Caco-2 (cell line): ENCODE data around the gene EXOC6B. TPM values are rescaled to one million over a fixed set of nuclear protein-coding genes. Genes with fewer than 3 reads are reported as not detected.

ENCODE experiments used
- BruUV-seq: library from RNA; stranded (reverse); fragments of 400-500 nt; replicated peaks from 2 replicates; lab custom pipeline; 2021; lab: Mats Ljungman, UMichigan
- CTCF ChIA-PET: fragments of 300-600 bp; sonication (Branson Sonifier 250); formaldehyde crosslinking; loops from one replicate; lab custom pipeline; 2022; ENCODE audit warnings: antibody characterized with exemption; lab: Charles Lee
- POLR2A ChIA-PET: fragments of 300-600 bp; sonication (Branson Sonifier 250); formaldehyde crosslinking; loops from one replicate; lab custom pipeline; 2022; ENCODE audit warnings: antibody characterized with exemption; lab: Charles Lee
- DNase-seq, 2 experiments: peaks; one replicate each; pipeline versions ENCODE4 v3.0.0 to v3.0.0-alpha.2; 2020 to 2022
- H3K27me3 ChIP-seq: replicated peaks from 2 replicates; pipeline ENCODE4 v1.6.0; 2011; ENCODE audit warnings: low read length; ENCODE audit not compliant: control insufficient read depth, insufficient read depth
- H3K36me3 ChIP-seq: 2 replicates; pipeline ENCODE4 v1.5.1; 2011; ENCODE audit warnings: low read length; ENCODE audit not compliant: control insufficient read depth, insufficient read depth
- H3K4me1 ChIP-seq: fragments of 250-450 bp; sonication (Bioruptor Pico); 2 replicates; pipeline ENCODE4 v1.5.1; 2020; ENCODE audit warnings: mild to moderate bottlenecking
- H3K4me3 ChIP-seq: 2 replicates; pipeline ENCODE4 v1.5.1; 2011; ENCODE audit warnings: low read depth, mild to moderate bottlenecking, control low read depth, low read length
- H3K9me3 ChIP-seq: fragments of 250-450 bp; sonication (Bioruptor Pico); 2 replicates; pipeline ENCODE4 v1.5.1; 2020; ENCODE audit warnings: mild to moderate bottlenecking, moderate library complexity
- H3K27ac Mint-ChIP-seq: one replicate; pipeline ENCODE4 v1.8.0; 2022; ENCODE audit warnings: mixed read lengths; ENCODE audit not compliant: unreplicated experiment
- H3K27me3 Mint-ChIP-seq: one replicate; pipeline ENCODE4 v1.8.0; 2022; ENCODE audit warnings: mixed read lengths; ENCODE audit not compliant: insufficient read depth, unreplicated experiment
- H3K36me3 Mint-ChIP-seq: one replicate; pipeline ENCODE4 v1.8.0; 2022; ENCODE audit warnings: mild to moderate bottlenecking, mixed read lengths; ENCODE audit not compliant: insufficient read depth, unreplicated experiment
- H3K4me1 Mint-ChIP-seq: one replicate; pipeline ENCODE4 v1.8.0; 2022; ENCODE audit warnings: low read depth, mixed read lengths; ENCODE audit not compliant: unreplicated experiment
- H3K4me3 Mint-ChIP-seq: one replicate; pipeline ENCODE4 v1.8.0; 2022; ENCODE audit warnings: mild to moderate bottlenecking, moderate library complexity, mixed read lengths; ENCODE audit not compliant: unreplicated experiment
- H3K9me3 Mint-ChIP-seq: one replicate; pipeline ENCODE4 v1.8.0; 2022; ENCODE audit warnings: mixed read lengths; ENCODE audit not compliant: unreplicated experiment
- intact Hi-C: fragments of 100-400 bp; cut with micrococcal nuclease; formaldehyde crosslinking; loops from one replicate; pipeline ENCODE4 v1.10.0; 2022; ENCODE audit not compliant: unreplicated experiment
- total RNA-seq: library from RNA; stranded (reverse); gene quantifications from 2 replicates; pipeline ENCODE4 v1.2.3, GENCODE V29; 2022
- TF ChIP-seq, protein P1 (sequence below), 2 experiments: fragments of 200-600 bp in 1 of 2; IDR thresholded peaks; 1 replicate in 1 of 2; 2 replicates in 1 of 2; pipeline versions ENCODE4 v1.5.1 to v1.8.0; 2011 to 2022; ENCODE audit warnings: antibody characterized with exemption in 1 of 2, control low read depth in 1 of 2, inconsistent platforms in 1 of 2, low read depth in 1 of 2, low read length in 1 of 2, mild to moderate bottlenecking in 1 of 2, moderate library complexity in 1 of 2; ENCODE audit not compliant: insufficient read depth in 1 of 2, severe bottlenecking in 1 of 2, unreplicated experiment in 1 of 2

The EXOC6B gene
- total RNA-seq, 1 experiment from 2014 or later = 36.1 TPM

- BruUV-seq = no TSS peak
- POLR2A ChIA-PET = no interaction called here
- CTCF ChIA-PET = no interaction called here
These were observed 206.2 kb downstream of the EXOC6B start for GRCh38 chr2:72619626-72620025.

DNA sequence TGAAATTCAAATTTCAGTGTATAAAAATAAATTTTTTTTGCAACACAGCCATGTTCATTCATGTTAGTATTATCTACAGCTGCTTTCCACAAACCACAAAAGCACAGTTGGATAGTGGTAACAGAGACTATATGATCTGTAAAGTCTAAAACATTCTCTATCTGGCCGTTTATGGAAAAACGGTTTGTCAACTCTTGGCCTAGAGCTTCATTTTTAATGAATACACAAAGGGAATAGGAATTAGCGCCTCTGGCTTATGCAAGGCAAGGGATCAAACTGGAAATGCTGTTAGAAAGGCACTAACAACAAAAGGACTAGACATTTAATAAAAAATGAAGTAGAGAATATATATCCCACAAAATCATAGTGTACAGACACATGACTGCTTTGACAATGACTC is 211.9 kb downstream of the EXOC6B start:
- no TSS peak for BruUV-seq
- H3K4me1 Mint-ChIP-seq = no peaks in the 10 kb centered on the region
- no peaks in the 10 kb centered on the region for H3K27me3 Mint-ChIP-seq
- TF ChIP-seq, protein P1, sequence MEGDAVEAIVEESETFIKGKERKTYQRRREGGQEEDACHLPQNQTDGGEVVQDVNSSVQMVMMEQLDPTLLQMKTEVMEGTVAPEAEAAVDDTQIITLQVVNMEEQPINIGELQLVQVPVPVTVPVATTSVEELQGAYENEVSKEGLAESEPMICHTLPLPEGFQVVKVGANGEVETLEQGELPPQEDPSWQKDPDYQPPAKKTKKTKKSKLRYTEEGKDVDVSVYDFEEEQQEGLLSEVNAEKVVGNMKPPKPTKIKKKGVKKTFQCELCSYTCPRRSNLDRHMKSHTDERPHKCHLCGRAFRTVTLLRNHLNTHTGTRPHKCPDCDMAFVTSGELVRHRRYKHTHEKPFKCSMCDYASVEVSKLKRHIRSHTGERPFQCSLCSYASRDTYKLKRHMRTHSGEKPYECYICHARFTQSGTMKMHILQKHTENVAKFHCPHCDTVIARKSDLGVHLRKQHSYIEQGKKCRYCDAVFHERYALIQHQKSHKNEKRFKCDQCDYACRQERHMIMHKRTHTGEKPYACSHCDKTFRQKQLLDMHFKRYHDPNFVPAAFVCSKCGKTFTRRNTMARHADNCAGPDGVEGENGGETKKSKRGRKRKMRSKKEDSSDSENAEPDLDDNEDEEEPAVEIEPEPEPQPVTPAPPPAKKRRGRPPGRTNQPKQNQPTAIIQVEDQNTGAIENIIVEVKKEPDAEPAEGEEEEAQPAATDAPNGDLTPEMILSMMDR (IDR thresholded peaks at IDR 0.05; ENCODE audit: insufficient read depth in 1 of 2, low read depth in 1 of 2, low read length in 1 of 2, severe bottlenecking in 1 of 2, unreplicated experiment in 1 of 2) = no peak
- no peak overlapping the region for H3K4me3 Mint-ChIP-seq
- peaks cover 1% of the 10 kb centered on the region for H3K9me3 Mint-ChIP-seq
- Histone ChIP-seq H3K27me3 (no peaks in the 10 kb centered on the region), H3K9me3 (peaks cover 3% of the 10 kb centered on the region; the same call in 1 of the 2 replicates), H3K4me1 (no peaks in the 10 kb centered on the region), H3K4me3 (no peak overlapping the region), H3K36me3 (no peaks in the 10 kb centered on the region)
- ChIA-PET CTCF (no interaction called here), POLR2A (no interaction called here)
- H3K36me3 Mint-ChIP-seq = peaks cover 9% of the 10 kb centered on the region
- H3K27ac Mint-ChIP-seq = no peak overlapping the region
- DNase-seq = no peak
- intact Hi-C loops = no loop called here

More at GRCh38 chr2:72619626-72620025, 206.2 kb downstream of the EXOC6B start:
- H3K4me1 Mint-ChIP-seq = no peaks in the 10 kb centered on the region
- no peak overlapping the region for H3K4me3 Mint-ChIP-seq
- Histone ChIP-seq H3K4me3 (no peak overlapping the region), H3K27me3 (no peaks in the 10 kb centered on the region), H3K36me3 (no peaks in the 10 kb centered on the region), H3K4me1 (no peaks in the 10 kb centered on the region), H3K9me3 (peaks cover 3% of the 10 kb centered on the region; the same call in 1 of the 2 replicates)
- H3K27me3 Mint-ChIP-seq = no peaks in the 10 kb centered on the region
- DNase-seq = no peak
- H3K9me3 Mint-ChIP-seq = peaks cover 6% of the 10 kb centered on the region
- TF ChIP-seq, protein P1 (IDR thresholded peaks at IDR 0.05; ENCODE audit: insufficient read depth in 1 of 2, low read depth in 1 of 2, low read length in 1 of 2, severe bottlenecking in 1 of 2, unreplicated experiment in 1 of 2) = no peak
- H3K36me3 Mint-ChIP-seq = peaks cover 5% of the 10 kb centered on the region
- intact Hi-C loops = no loop called here
- no peak overlapping the region for H3K27ac Mint-ChIP-seq

DNA sequence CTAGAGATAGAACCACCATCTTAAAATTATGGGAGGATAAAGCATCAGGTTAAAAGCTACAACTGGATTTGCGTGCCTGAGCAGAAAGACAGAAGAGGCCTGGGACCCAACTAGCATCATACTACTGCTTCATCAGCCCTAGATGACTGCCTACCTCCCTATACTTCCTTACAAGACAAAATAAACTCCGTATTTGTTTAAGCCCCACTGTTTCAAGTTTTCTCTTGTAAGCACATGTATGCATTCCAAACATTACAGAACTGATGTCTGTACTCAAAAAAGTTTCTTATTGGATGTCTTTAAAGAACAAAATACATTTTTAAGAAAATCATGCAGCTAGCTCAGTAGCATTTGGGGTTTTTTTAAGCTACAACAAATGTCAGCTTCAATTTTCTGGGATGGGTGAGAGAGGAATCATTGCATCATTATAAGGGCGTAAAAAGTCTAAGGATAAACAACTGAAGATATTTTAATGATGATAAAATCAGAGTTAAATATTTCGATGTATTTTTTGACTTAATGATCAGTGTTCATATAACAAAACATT is 213.1 kb downstream of the EXOC6B start:
- H3K27me3 Mint-ChIP-seq = no peaks in the 10 kb centered on the region
- no TSS peak for BruUV-seq
- no peaks in the 10 kb centered on the region for H3K27me3 ChIP-seq
- H3K27ac Mint-ChIP-seq = no peak overlapping the region
- peaks cover 9% of the 10 kb centered on the region for H3K36me3 Mint-ChIP-seq
- H3K9me3 ChIP-seq = peaks cover 3% of the 10 kb centered on the region; the same call in 1 of the 2 replicates
- ChIA-PET POLR2A (no interaction called here), CTCF (no interaction called here)
- no peak overlapping the region for H3K4me3 ChIP-seq
- no peaks in the 10 kb centered on the region for H3K36me3 ChIP-seq
- no peaks in the 10 kb centered on the region for H3K4me1 ChIP-seq
- H3K9me3 Mint-ChIP-seq = peaks cover under 1% of the 10 kb centered on the region
- H3K4me3 Mint-ChIP-seq = no peak overlapping the region
- DNase-seq = no peak
- no peaks in the 10 kb centered on the region for H3K4me1 Mint-ChIP-seq
- TF ChIP-seq, protein P1 (IDR thresholded peaks at IDR 0.05; ENCODE audit: insufficient read depth in 1 of 2, low read depth in 1 of 2, low read length in 1 of 2, severe bottlenecking in 1 of 2, unreplicated experiment in 1 of 2) = no peak
- intact Hi-C loops = no loop called here
